GM18507 (cell line): ENCODE data around the gene TYW1.
"Not testable (repeated sequence)": the region's sequence is repeated elsewhere in the genome, so short reads cannot be mapped to it uniquely, and the experiment has no call there.

Experiments used
- DNase-seq: peaks from one replicate; pipeline ENCODE4 v3.0.0; 2011; ENCODE audit warnings: low read depth; ENCODE audit not compliant: insufficient read length; ENCODE audit errors: extremely low spot score
- FAIRE-seq: peaks from 2 replicates; lab custom pipeline; 2011; peaks lifted over from hg19 to GRCh38; lab: Jason Lieb, UNC

TYW1 gene

DNA sequence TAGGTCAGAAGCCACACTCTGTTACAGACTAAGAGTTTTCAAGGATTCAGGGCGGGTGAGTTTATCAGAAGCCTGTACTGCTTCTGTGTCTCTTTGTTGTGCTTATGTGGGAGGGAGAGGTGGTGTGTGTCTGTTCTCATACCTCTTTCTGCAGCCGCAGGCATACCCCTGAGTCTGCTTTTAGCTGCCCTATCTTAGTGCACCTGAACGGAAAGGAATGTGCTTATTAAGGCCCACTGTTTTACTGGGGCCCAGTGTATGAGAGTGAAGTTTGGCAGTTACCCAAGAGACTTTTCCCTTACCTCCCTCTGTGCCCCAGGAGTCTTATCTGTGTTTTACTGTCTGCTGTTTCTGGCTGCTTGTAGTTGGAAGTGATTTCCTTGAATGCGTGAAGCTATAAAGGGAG lies 104.3 kb downstream of the TYW1 start:
- DNase-seq (no peak), FAIRE-seq (no peak)

DNA sequence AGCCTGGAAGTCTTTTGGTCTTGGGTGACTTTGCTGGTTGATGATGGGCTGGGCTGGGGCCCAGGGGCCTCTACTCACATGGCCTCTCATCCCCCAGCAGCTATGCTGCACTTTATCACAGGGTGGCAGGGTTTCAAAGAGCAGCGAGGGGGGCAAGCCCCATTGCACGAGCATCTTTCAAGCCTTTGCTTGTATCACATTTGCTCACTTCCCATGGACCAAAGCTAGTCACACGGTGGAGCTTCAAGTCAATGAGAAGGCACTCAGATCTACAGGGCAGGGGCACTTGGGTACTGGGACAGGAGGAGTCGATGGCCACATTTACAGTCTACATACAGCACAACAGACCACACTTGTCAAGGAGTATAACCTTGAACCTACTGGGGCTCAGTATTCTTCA lies 108.3 kb downstream of the TYW1 start:
- DNase-seq, result not testable (repeated sequence)
- peak; percentile 5 for FAIRE-seq

- FAIRE-seq (no peak), DNase-seq (no peak)
These were observed 108.7 kb downstream of the TYW1 start for GRCh38 chr7:67105377-67105776.

- DNase-seq, FAIRE-seq: not testable (repeated sequence)
These were observed 109.6 kb downstream of the TYW1 start for GRCh38 chr7:67106255-67106654.

- FAIRE-seq, DNase-seq: not testable (repeated sequence)
These were observed 114.7 kb downstream of the TYW1 start for GRCh38 chr7:67111342-67111741.

- not testable (repeated sequence) for DNase-seq, FAIRE-seq
These were observed 118.0 kb downstream of the TYW1 start for GRCh38 chr7:67114483-67115246.

GRCh38 chr7:67120491-67120890 lies 123.9 kb downstream of the TYW1 start:
- FAIRE-seq, result peak; percentile 31
- not testable (repeated sequence) for DNase-seq

DNA sequence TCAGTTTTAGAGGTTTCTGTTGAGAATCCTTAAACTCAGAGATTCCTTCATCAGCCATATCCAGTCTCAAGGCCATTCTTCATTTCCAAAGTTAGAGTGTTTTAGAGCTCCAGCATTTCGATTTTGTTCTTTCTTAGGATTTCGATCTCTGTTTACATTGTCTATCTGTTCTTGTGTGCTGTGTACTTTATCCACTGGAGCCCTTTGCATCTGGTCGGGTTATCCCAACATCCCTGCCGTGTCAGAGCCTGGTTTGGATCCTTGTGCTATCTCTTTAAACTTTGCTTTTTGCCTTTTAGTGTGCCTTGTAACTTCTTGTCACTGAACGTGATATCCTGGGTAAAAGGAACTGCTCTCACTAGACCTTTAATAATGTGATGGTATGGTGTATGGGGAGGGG lies 131.6 kb downstream of the TYW1 start:
- not testable (repeated sequence) for FAIRE-seq, DNase-seq

GRCh38 chr7:67130766-67131165 lies 134.1 kb downstream of the TYW1 start:
- DNase-seq, FAIRE-seq: not testable (repeated sequence)

DNA sequence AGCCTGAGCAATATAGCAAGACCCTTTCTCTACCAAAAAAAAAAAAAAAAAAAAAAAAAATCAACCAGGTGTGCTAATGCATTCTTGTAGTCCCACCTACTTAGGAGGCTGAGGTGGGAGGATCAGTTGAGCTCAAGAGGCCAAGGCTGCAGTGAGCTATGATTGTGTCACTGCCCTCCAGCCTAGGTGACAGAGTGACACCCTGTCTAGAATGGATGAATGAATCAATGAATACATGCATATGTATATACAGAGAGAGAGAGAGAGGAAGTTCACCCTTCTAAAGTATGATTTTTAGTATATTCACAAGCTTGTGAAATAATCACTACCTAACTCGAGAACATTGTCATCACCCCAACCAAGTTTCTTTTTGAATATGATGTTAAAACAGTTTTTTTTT lies 138.3 kb downstream of the TYW1 start:
- FAIRE-seq, result not testable (repeated sequence)

GRCh38 chr7:67135617-67136486 lies 139.2 kb downstream of the TYW1 start:
- FAIRE-seq, DNase-seq: not testable (repeated sequence)

More for the DNA sequence above, 138.3 kb downstream of the TYW1 start:
- DNase-seq, result not testable (repeated sequence)

GRCh38 chr7:67137489-67137888 lies 140.9 kb downstream of the TYW1 start:
- FAIRE-seq, DNase-seq: not testable (repeated sequence)

DNA sequence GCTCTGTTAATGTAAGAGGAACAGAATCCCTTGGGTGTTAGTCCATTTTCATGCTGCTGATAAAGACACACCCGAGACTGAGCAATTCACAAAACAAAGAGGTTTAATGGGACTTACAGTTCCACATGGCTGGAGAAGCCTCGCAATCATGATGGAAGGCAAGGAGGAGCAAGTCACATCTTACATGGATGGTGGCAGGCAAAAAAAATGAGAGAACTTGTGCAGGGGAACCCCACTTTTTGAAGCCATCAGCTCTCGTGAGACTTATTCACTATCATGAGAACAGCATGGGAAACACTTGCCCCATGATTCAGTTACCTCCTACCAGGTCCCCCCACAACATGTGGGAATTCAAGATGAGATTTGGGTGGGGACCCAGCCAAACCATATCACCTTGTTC lies 143.2 kb downstream of the TYW1 start:
- not testable (repeated sequence) for FAIRE-seq, DNase-seq

GRCh38 chr7:67141001-67141400 lies 144.4 kb downstream of the TYW1 start:
- DNase-seq, FAIRE-seq: not testable (repeated sequence)

DNA sequence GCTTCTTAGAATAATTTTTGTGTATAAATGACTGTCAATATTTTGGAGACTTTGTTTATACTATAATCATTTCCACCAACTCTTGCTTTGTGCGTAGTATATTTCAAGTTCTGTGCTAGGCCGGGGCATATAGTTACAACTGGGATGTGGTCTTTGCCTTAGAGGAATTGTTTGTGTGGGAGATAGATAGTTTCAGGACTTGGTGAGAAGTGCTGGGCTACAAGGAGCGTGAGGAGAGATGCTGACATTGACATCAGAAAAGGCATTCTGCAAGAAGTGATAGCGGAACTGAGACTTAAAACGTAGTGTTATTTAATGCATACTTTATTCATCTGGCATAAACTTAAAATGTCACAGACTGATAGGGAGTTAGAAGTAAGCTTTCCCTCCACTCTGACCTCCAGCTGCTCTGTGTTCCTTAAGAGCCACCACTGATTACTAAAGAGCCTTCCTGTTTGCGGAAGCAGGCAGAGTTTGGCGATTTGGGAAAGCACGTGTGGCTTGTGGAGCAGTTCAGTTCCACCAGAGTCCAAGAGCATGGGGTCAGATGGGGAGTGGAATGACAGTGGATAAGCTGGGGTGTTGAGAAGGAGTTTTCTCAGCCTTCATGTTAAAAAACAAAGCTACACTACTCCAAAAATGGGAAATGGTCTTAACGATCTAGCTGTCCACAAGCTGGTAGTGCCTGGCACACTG lies 146.6 kb downstream of the TYW1 start:
- FAIRE-seq, DNase-seq: not testable (repeated sequence)

DNA sequence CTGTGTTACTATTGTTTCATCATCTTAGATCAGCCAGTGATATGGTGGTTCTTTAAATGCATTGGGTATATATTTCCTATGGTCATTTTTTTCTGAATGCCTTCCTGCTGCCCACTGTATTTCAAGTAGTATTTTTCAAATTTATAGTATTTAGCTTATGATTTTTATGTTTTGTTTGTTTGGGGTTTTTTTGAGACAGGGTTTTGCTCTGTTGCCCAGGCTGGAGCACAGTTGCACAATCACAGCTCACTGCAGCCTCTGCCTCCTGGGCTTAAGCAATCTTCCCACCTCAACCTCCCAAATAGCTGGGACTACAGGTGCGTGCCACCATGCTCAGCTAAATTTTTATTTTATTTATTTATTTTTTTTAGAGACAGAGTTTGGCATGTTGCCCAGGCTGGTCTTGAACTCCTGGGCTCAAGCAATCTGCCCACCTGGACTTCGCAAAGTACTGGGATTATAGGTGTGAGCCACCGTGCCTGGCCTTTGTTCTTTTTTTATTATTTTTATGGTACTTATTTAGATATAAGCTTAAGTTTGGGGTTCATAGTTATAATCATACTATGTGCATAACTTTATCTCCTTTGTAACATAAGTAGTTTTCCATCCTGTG lies 149.1 kb downstream of the TYW1 start:
- FAIRE-seq, DNase-seq: not testable (repeated sequence)

GRCh38 chr7:67149131-67149530 lies 152.5 kb downstream of the TYW1 start:
- not testable (repeated sequence) for FAIRE-seq, DNase-seq

- FAIRE-seq, result not testable (repeated sequence)
These were observed 157.7 kb downstream of the TYW1 start for GRCh38 chr7:67154374-67154773.

GRCh38 chr7:67156064-67156463 lies 159.4 kb downstream of the TYW1 start:
- not testable (repeated sequence) for DNase-seq, FAIRE-seq

More at GRCh38 chr7:67154374-67154773, 157.7 kb downstream of the TYW1 start:
- DNase-seq, result not testable (repeated sequence)
